ENCODE measurements around the gene KCNJ5.

The KCNJ5 gene

GRCh38 chr11:128881221-128881620 lies 9.9 kb upstream of the KCNJ5 start:
- no peak overlapping the region for H3K4me3 ChIP-seq (ENCODE audit: low read depth in 1 of 2, low read length in 1 of 2)
- no peaks in the 10 kb centered on the region for H3K4me1 ChIP-seq (ENCODE audit: control insufficient read depth in 1 of 2, insufficient read depth in 1 of 2, low read depth in 1 of 2, low read length in 1 of 2)
- H3K36me3 ChIP-seq, result no peaks in the 10 kb centered on the region
- peaks cover 36% of the 10 kb centered on the region for H3K27me3 ChIP-seq
- H3K27ac ChIP-seq, result no peak overlapping the region
- H3K9me3 ChIP-seq, result no peaks in the 10 kb centered on the region
- no peak for TF ChIP-seq CTCF (IDR thresholded peaks at IDR 0.05)

- Histone ChIP-seq H3K27me3 (peaks cover 49% of the 10 kb centered on the region), H3K4me3 (ENCODE audit: low read depth in 1 of 2, low read length in 1 of 2) (no peak overlapping the region), H3K36me3 (no peaks in the 10 kb centered on the region), H3K27ac (no peak overlapping the region), H3K4me1 (ENCODE audit: control insufficient read depth in 1 of 2, insufficient read depth in 1 of 2, low read depth in 1 of 2, low read length in 1 of 2) (no peaks in the 10 kb centered on the region), H3K9me3 (no peaks in the 10 kb centered on the region)
- no peak for TF ChIP-seq CTCF (IDR thresholded peaks at IDR 0.05)
Measured at GRCh38 chr11:128882451-128882850, 8.7 kb upstream of the KCNJ5 start.

- TF ChIP-seq CTCF (IDR thresholded peaks at IDR 0.05), result no peak
- Histone ChIP-seq H3K4me3 (ENCODE audit: low read depth in 1 of 2, low read length in 1 of 2) (no peak overlapping the region), H3K36me3 (no peaks in the 10 kb centered on the region), H3K9me3 (no peaks in the 10 kb centered on the region), H3K4me1 (ENCODE audit: control insufficient read depth in 1 of 2, insufficient read depth in 1 of 2, low read depth in 1 of 2, low read length in 1 of 2) (no peaks in the 10 kb centered on the region), H3K27ac (no peak overlapping the region), H3K27me3 (peaks cover 65% of the 10 kb centered on the region)
Measured at GRCh38 chr11:128884054-128884453, 7.1 kb upstream of the KCNJ5 start.

DNA sequence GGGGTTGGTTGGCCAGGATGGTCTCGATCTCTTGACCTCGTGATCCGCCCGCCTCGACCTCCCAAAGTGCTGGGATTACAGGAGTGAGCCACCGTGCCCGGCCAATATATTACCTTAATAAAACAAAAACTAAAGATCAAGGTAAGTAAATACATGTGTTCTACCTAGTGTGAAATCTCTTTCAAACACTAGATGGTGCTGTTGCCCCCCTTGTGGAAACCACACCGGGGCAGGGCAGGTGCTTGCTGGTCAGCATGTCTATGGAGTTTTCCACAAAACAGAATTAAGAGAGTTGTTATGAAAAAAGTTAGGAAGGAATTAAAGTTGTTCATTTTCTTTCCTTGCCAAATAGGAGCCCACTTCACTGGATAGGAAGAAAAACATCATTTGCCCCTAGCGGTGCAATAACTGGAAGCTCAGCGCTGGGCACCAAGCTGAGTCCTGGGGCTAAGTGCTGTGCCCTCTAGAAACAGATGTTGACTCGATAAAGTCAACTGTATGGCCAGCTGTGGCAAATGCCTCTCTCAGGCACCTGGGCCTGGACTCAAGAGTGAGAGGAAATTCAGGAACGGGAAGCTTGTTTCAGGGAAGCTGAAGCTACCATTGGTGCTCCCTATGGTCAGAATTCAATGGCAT lies 6.3 kb upstream of the KCNJ5 start:
- H3K4me1 ChIP-seq (ENCODE audit: control insufficient read depth in 1 of 2, insufficient read depth in 1 of 2, low read depth in 1 of 2, low read length in 1 of 2), result no peaks in the 10 kb centered on the region
- TF ChIP-seq CTCF (IDR thresholded peaks at IDR 0.05), result no peak
- no peaks in the 10 kb centered on the region for H3K9me3 ChIP-seq
- H3K27ac ChIP-seq, result no peak overlapping the region
- no peaks in the 10 kb centered on the region for H3K36me3 ChIP-seq
- no peak overlapping the region for H3K4me3 ChIP-seq (ENCODE audit: low read depth in 1 of 2, low read length in 1 of 2)
- H3K27me3 ChIP-seq, result peaks cover 72% of the 10 kb centered on the region

DNA sequence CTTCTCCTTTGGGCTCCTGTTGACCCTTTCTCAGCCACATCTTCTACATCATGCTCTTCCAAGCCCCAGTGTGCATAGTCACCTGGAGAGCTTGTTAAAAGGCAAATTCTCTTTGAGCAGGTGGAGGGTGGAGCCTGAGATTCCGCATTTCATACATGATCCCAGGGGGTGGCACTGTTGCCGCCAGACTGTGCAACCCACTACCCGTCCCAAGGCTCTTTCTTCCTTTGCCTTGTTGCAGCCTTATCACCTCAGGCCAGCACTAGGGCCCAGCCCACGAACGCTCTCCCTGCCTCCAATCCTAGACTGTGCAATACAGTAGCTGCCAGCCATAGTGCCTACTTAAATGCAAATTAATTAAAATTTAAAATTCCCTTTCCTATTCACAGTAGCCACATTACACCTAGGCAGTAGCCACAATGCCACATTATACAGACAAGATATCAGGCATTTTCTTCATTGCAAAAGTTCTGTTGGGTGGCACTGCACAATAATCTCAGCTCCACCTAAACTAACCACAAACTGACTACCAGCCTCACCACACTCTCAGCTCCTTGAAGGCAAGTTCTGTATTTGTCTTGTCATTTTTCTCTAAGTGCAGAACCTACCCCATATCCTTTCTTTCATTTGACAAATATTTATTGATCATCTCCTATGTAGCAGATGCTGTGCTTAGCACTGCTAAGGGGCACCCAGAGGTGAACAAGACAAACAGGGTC lies 4.6 kb upstream of the KCNJ5 start:
- H3K27me3 ChIP-seq, result peaks cover 82% of the 10 kb centered on the region

More for the DNA sequence above, 4.6 kb upstream of the KCNJ5 start:
- Histone ChIP-seq H3K4me3 (ENCODE audit: low read depth in 1 of 2, low read length in 1 of 2) (no peak overlapping the region), H3K9me3 (no peaks in the 10 kb centered on the region), H3K36me3 (no peaks in the 10 kb centered on the region), H3K27ac (no peak overlapping the region), H3K4me1 (ENCODE audit: control insufficient read depth in 1 of 2, insufficient read depth in 1 of 2, low read depth in 1 of 2, low read length in 1 of 2) (peaks cover 4 to 10% of the 10 kb centered on the region in 2 experiments)
- TF ChIP-seq CTCF (IDR thresholded peaks at IDR 0.05), result no peak
